Ovary (tissue), 3 donors: ENCODE results near the gene HFE.

Experiments used
- CTCF ChIP-seq, 3 donors: fragments of 450-650 bp in 2 of 3; fragments of 200-600 bp in 1 of 3; IDR thresholded peaks; one replicate each; pipeline versions ENCODE4 v1.5.1 to v1.8.0; 2016 to 2022; ENCODE audit warnings: antibody characterized with exemption in 3 of 3, mild to moderate bottlenecking in 1 of 3
- EP300 ChIP-seq: sonication (generic); formaldehyde crosslinking; IDR thresholded peaks from one replicate; pipeline ENCODE4 v1.6.1; 2017; ENCODE audit warnings: antibody characterized with exemption
- donor health status: DM: no; HTN: no; CAD: no.

DNA sequence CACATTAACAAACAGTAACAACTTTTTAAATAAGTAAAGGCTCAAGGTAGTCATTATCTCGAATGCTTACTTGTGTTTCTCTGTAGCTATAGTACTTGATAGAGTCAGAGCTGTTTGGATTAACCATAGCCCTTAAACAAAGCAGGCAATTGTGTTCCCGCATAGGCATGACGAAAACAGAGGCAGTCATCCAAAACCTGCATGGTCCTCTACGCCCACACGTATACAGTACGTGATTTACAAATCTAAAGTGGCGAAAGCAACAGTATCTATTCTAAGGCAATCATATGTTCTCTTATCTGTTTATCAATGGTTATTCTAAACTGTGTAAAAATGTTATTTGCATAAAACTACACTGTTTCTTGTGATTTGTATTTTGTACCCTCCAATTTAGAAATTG, 31.8 kb downstream of the HFE start:
- TF ChIP-seq CTCF (IDR thresholded peaks at IDR 0.05) (no peak), EP300 (no peak)
